Inferior parietal cortex (tissue), 1 donor: Measurements from ENCODE around the gene ARF1.

Experiments used
- DNase-seq: peaks from one replicate; pipeline ENCODE4 v3.0.0-alpha.2; 2016; ENCODE audit errors: extremely low spot score

Gene ARF1

GRCh38 chr1:228147151-228147693, 64.7 kb downstream of the ARF1 start:
- DNase-seq = no peak

- no peak for DNase-seq
These were observed 65.3 kb downstream of the ARF1 start for GRCh38 chr1:228147768-228148167.

GRCh38 chr1:228148196-228148861, 65.8 kb downstream of the ARF1 start:
- DNase-seq = no peak
